Left ventricle myocardium inferior (tissue), 1 donor: ENCODE data around the gene RNF169. TPM values are rescaled to one million over a fixed set of nuclear protein-coding genes. Genes with fewer than 3 reads are reported as not detected.

ENCODE experiments used
- DNase-seq: peaks from one replicate; pipeline ENCODE4 v3.0.0-alpha.2; 2020
- H3K27ac ChIP-seq: fragments of 200-600 bp; replicated peaks from 2 replicates; pipeline ENCODE4 v1.8.0; 2021
- H3K27me3 ChIP-seq: fragments of 200-600 bp; 2 replicates; pipeline ENCODE4 v1.8.0; 2021; ENCODE audit warnings: low read depth
- H3K36me3 ChIP-seq: fragments of 200-600 bp; 2 replicates; pipeline ENCODE4 v1.8.0; 2021
- H3K4me1 ChIP-seq: fragments of 200-600 bp; 2 replicates; pipeline ENCODE4 v1.8.0; 2021
- H3K4me3 ChIP-seq: fragments of 200-600 bp; 2 replicates; pipeline ENCODE4 v1.8.0; 2021; ENCODE audit warnings: mild to moderate bottlenecking, moderate library complexity
- H3K9me3 ChIP-seq: fragments of 200-600 bp; replicated peaks from 2 replicates; pipeline ENCODE4 v1.8.0; 2021
- CTCF ChIP-seq: fragments of 200-600 bp; IDR thresholded peaks from 2 replicates; pipeline ENCODE4 v1.8.0; 2021; ENCODE audit warnings: antibody characterized with exemption, mild to moderate bottlenecking, borderline replicate concordance
- intact Hi-C: fragments of 100-400 bp; cut with micrococcal nuclease; formaldehyde crosslinking; loops from one replicate; pipeline ENCODE4 v1.11.0; 2022
- microRNA-seq: library from miRNA; unstranded; fragments of <30 nt; microRNA quantifications from one replicate; pipeline ENCODE4 v1.2.0, GENCODE V29; 2020
- total RNA-seq: library from RNA; stranded (reverse); fragmentation: NEBNext Ultra II Directional; extraction: Animal tissue kit (Norgen Biotek cat#: 25700); gene quantifications from one replicate; pipeline ENCODE4 v1.2.1, GENCODE V29; 2021
- donor health status: DM: no; HTN: yes; CAD: no; lungs with severe emphysema.

RNF169 gene
- total RNA-seq, 1 donor from 2014 or later, result 9.6 TPM

- Histone ChIP-seq H3K4me1 (no peaks in the 10 kb centered on the region), H3K27ac (no peak overlapping the region), H3K9me3 (peaks cover 46% of the 10 kb centered on the region), H3K36me3 (peaks cover 52% of the 10 kb centered on the region), H3K27me3 (no peaks in the 10 kb centered on the region), H3K4me3 (no peak overlapping the region)
- DNase-seq, result no peak
- intact Hi-C loops, result no loop called here
- peak; percentile 42 for TF ChIP-seq CTCF
These were observed 128.5 kb downstream of the RNF169 start for GRCh38 chr11:74877132-74877531.

Small RNAs within 50 kb of the gene (microRNA-seq; reads per million reads assigned to microRNA genes)
- not detected for gene MIR4696

Other genes starting within 250 kb of the RNF169 start
- 6.2 TPM for gene POLD3, start 156.3 kb upstream of the RNF169 start, total RNA-seq
- gene CHRDL2, start 17.4 kb upstream of the RNF169 start, total RNA-seq, result 6.5 TPM
- gene XRRA1, start 200.2 kb downstream of the RNF169 start, total RNA-seq, result 7.0 TPM
- gene SPCS2, start 200.4 kb downstream of the RNF169 start, total RNA-seq, result 103 TPM
- 9.9 TPM for gene NEU3, start 240.1 kb downstream of the RNF169 start, total RNA-seq